WI38 (cell line): ENCODE results near the gene TNFSF15.
A peak's percentile ranks its signal among the peaks of the same experiment; 100 is the strongest.

Source experiments
- H3K4me3 ChIP-seq: 2 replicates; pipeline ENCODE4 v1.5.1; 2011; ENCODE audit warnings: low read depth, mild to moderate bottlenecking, control low read depth, low read length
- TF ChIP-seq, protein P1 (sequence below): IDR thresholded peaks from 2 replicates; pipeline ENCODE4 v1.5.1; 2012; ENCODE audit warnings: low read depth, mild to moderate bottlenecking, control low read depth, low read length

TNFSF15 gene

DNA sequence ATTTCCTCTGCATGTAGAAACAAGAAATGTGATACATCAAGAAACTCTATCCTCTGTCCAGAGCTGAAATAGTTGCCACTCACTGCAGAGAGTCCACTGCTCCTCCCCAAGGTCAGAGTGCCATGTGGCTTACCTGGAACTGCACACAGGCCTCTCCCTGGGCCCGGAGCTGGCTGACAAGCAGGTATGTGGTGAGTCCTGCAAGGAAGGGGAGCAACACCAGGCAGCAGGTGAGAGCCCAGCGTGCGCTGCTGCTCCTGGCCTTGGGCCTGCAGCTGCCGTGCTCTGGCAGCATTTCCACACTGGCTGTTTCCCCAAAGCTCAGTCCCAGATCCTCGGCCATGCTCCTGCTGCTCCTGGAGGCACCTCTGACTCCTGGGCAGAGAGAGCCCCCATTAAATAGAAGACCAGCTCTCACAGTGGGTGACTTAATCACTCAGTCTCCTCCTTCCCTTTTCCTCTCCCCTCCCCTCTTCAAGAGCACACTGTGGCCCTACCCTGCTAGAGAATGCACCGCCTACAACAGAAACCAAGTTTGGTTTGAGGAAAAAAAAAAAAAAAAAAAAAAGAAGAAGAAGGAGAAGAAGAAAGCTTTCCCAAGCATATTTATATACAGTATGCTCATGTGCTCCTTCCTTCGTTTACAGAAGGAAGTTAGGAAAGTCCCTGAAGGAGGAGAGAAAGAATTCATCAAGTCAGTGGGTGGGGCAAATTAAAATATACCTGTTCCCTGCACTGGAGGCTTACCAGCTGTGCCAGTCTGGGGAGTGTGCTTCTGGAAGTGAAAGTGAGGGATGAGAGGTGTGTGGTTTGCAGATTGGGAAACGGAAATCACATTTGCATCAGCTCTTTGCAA is at the start of gene TNFSF15:
TNFSF15 (minus strand) TSS at position 370 of the 856 bp plus-strand sequence; CDS start at position 343, 27 bp downstream.
- TF ChIP-seq, protein P1, sequence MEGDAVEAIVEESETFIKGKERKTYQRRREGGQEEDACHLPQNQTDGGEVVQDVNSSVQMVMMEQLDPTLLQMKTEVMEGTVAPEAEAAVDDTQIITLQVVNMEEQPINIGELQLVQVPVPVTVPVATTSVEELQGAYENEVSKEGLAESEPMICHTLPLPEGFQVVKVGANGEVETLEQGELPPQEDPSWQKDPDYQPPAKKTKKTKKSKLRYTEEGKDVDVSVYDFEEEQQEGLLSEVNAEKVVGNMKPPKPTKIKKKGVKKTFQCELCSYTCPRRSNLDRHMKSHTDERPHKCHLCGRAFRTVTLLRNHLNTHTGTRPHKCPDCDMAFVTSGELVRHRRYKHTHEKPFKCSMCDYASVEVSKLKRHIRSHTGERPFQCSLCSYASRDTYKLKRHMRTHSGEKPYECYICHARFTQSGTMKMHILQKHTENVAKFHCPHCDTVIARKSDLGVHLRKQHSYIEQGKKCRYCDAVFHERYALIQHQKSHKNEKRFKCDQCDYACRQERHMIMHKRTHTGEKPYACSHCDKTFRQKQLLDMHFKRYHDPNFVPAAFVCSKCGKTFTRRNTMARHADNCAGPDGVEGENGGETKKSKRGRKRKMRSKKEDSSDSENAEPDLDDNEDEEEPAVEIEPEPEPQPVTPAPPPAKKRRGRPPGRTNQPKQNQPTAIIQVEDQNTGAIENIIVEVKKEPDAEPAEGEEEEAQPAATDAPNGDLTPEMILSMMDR = no peak
- peak within 1 kb of the TSS; percentile 1; the same call in 1 of the 2 replicates for H3K4me3 ChIP-seq

DNA sequence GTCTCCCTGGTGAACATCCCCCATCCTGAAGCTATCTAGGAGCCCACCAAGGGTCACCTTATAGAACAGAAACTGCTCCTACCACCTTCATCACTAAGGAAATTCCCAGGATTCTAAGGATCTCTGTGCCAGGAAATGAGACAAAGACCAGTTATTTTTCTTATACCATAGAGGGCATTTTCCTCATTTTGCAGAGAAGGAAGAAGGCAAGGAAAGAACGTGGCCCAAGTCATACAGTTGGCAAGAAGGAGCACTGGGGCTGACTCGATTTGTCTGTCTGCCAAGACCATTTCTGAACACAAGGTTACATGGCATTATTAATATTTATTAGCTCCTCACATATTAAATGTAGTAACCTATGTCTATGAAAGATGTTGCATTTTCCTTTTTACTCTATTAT is 49.6 kb upstream of the TNFSF15 start:
- H3K4me3 ChIP-seq = no peak overlapping the region
- TF ChIP-seq, protein P1 = no peak

DNA sequence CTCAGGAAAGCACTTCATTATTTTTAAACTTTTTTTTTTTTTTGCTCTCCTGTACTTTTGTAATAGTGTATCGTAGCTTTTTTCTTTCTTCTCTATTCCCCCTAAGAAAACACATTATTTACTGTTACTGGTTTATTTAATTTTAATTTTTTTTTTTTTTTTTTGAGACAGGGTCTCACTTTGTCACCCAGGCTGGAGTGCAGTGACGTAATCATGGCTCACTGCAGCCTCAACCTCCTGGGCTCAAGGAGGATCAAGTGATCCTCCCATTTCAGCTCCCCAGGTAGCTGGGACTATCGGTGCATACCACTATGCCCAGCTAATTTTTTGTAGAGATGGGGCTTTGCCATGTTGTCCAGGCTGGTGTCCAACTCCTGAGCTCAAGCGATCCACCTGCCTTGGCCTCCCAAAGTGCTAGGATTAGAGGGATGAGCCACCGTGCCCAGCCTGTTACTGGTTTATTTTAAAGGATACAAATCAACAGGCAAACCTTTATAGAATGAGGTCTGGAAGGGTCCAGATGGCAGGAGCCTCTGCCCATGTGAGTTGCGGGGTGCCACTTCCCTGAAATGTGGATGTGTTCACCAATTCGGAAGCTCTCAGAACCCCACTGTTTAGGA is 49.0 kb upstream of the TNFSF15 start:
- TF ChIP-seq, protein P1 = no peak
- no peak overlapping the region for H3K4me3 ChIP-seq

DNA sequence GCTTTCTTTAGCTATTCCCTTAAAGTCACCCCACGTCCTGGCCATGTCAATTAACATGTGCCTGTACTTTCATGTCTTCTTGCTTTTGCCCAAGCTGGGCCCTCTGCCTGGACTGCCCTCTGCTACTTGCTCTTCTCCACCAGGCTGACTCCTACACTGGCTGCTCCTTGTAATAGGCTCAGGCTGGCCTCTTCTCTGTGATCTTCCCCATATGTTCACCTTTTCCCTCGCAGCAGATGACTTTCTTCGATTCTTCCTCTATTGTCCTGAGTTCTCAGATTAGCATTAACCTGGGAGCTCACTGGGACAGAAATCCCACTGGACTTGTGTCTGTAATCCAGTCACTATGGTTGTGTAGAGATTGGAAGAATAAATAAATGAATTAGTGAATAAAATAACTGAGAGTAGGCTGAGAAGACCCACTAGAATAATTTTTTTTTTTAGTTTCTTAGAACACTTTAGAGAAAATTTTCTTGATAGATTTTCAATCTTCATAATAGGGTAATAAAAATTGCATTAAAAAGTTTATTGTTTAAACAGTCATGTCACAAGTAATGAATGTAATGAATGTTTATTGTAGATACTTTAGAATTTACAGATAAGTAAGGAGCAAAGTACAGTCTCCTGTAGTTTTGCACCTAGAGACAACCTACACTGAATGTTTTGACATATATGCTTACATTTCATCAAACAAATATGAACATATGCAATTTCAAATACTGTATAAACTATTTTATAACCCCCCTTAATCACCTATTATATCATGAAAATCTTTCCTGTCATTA is 47.4 kb upstream of the TNFSF15 start:
- no peak overlapping the region for H3K4me3 ChIP-seq
- TF ChIP-seq, protein P1 = no peak

DNA sequence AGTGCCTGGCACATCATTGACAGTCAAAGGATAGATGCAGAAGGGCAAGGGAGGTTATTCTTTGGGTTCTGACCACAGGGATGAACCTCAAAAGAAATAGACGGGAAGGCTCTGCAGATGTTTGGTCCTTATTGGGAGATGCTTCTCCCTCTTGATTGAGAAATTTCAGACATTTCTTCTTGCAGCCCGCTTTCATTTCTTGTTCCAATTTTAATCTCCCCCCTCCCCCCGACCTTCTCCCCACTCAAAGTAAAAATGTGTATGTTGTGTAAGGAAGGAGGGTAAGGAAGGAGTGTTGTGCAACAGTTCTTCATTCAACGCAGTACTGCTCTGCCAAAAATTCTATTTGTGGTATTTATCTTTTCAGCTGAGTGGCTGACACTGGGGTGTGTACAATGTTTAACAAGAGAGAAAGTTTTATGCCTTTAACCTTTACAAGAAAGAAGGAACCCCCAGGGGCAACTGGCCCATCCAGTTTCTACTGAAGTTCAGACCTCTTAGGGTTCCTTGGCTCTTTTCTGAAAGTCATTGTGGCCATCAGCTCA is 46.3 kb upstream of the TNFSF15 start:
- TF ChIP-seq, protein P1 = no peak
- no peak overlapping the region for H3K4me3 ChIP-seq

DNA sequence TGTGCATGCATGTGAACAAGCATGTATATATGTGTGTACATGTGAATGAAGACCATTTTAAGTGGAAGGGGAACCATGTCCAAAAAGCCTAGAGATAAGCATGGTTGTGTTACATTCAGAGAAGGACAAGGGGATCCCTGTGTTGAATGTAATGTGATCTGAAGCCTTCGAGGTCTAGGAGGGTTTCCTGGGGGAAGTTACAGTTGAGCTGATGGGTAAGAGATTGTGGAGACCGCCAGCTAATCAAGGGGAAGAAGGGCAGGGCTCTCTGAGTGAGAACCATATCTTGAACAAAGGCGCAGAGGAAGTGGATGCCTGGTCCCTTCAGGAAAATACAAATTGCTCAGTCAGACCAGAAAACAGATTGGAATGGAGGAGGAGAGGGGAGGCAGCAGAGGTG is 45.5 kb upstream of the TNFSF15 start:
- no peak overlapping the region for H3K4me3 ChIP-seq
- TF ChIP-seq, protein P1 = no peak
